Motor neuron (in vitro differentiated cells): Measurements from ENCODE around the gene FUS. TPM values are rescaled to one million over a fixed set of nuclear protein-coding genes. Genes with fewer than 3 reads are reported as not detected.

ENCODE experiments used
- ATAC-seq, 8 experiments: fragments of 200-7000 bp; cut with Tn5 transposase; replicated peaks in 6 of 8; 2 replicates each; pipeline ENCODE4 v1.8.0; 2021; ENCODE audit warnings: mild to moderate bottlenecking in 8 of 8, moderate library complexity in 8 of 8
- H3K27ac ChIP-seq, 2 donors: fragments of 250-450 bp; sonication (Bioruptor Pico); 2 replicates each; pipeline ENCODE4 v1.9.0; 2021; ENCODE audit warnings: antibody characterized with exemption in 2 of 2, mild to moderate bottlenecking in 2 of 2, moderate library complexity in 1 of 2
- H3K4me1 ChIP-seq, 2 donors: fragments of 250-450 bp; sonication (Bioruptor Pico); replicated peaks in 1 of 2; 2 replicates each; pipeline ENCODE4 v1.6.1; 2021; ENCODE audit warnings: antibody characterized with exemption in 2 of 2, mild to moderate bottlenecking in 2 of 2, moderate library complexity in 1 of 2
- H3K4me3 ChIP-seq, 5 donors: fragments of 250-450 bp; sonication (Bioruptor Pico); 2 replicates each; pipeline ENCODE4 v1.9.0; 2021; ENCODE audit warnings: antibody characterized with exemption in 5 of 5, mild to moderate bottlenecking in 5 of 5, moderate library complexity in 4 of 5
- WGBS, 10 experiments: fragments of 450-650 bp; shearing (Covaris generic); methylation state at CpG; one replicate each; pipeline ENCODE4 v1.0.0; 2022; 5-methylcytosine and 5-hydroxymethylcytosine counted together
- in situ Hi-C, 9 experiments: fragments of 400-800 bp; cut with MboI; loops; one replicate each; pipeline ENCODE4 v1.15.0; 2021; ENCODE audit warnings: low sequenced_read_pairs in 9 of 9, low pct_unique_long_range_greater_than_20kb in 2 of 9; ENCODE audit not compliant: unreplicated experiment in 9 of 9
- total RNA-seq, 8 experiments: library from RNA; unstranded; fragments of 300-600 nt; gene quantifications; 2 replicates each; pipeline versions ENCODE4 v1.2.3 to v1.2.4, GENCODE V29; 2022

The FUS gene
- total RNA-seq, 8 experiments from 2014 or later = 31.7 to 375 (median 75.1) TPM

GRCh38 chr16:31202414-31203375 is 22.8 kb downstream of the FUS start, which contains the start of gene PYCARD:
TSS of gene PYCARD (minus strand) at chr16:31202760. CDS start at chr16:31202690, 70 bp downstream.
- WGBS, 10 experiments = 6 to 100% (median 60%) methylated on average over 1 to 10 of the region's 69 CpGs; no CpG with 5 or more reads in 1 of the 10 experiments
- ATAC-seq = peak in 7 of 8 experiments; percentile 9 to 52 (median 36)
- Histone ChIP-seq H3K27ac (no peak within 1 kb of the TSS), H3K4me3 (no peak within 1 kb of the TSS), H3K4me1 (no peaks in the 10 kb centered on the region)
- in situ Hi-C loops = loop anchor here in 4 of 9 experiments (10.0 to 25.0 kb wide), 3 partner anchors 110 to 242 kb away; partner anchors contain the start of genes ZNF843 (in 3 of the 4) and COX6A2 (in 2 of the 4)

- Histone ChIP-seq H3K27ac (no peak overlapping the region), H3K4me1 (no peaks in the 10 kb centered on the region), H3K4me3 (no peak overlapping the region)
- in situ Hi-C loops = loop anchor here in 4 of 9 experiments (10.0 to 25.0 kb wide), 3 partner anchors 107 to 240 kb away; partner anchors contain the start of genes ZNF843 (in 3 of the 4) and COX6A2 (in 2 of the 4)
- 0 to 90% (median 71%) methylated on average over 1 to 7 of the region's 9 CpGs for WGBS, 10 experiments
- ATAC-seq = no peak
Observed at GRCh38 chr16:31204871-31205666, 25.1 kb downstream of the FUS start.

DNA sequence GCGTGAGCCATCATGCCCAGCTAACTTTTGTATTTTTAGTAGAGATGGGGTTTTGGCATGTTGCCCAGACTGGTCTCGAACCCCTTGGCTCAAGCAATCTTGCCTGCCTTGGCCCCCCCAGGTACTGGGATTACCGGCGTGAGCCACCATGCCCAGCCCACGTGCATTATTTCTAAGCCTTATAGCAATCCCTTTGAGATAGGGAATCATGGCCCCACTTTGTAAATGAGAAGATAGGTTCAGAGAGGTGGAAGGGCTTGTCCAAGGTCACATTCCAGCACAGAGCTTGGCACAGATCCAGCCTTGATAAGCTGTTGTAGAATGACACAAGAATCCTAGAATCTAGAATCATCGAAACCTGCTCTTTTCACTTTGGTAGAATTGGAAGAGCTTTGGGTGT is 26.8 kb downstream of the FUS start:
- 34 to 100% (median 67%) methylated on average over 1 to 5 of the region's 6 CpGs; no CpG with 5 or more reads in 2 of the 10 experiments for WGBS, 10 experiments
- H3K4me1 ChIP-seq = no peaks in the 10 kb centered on the region
- H3K27ac ChIP-seq = no peak overlapping the region
- H3K4me3 ChIP-seq = no peak overlapping the region
- ATAC-seq = no peak
- in situ Hi-C loops = loop anchor here in 4 of 9 experiments (10.0 to 25.0 kb wide), 3 partner anchors 106 to 238 kb away; partner anchors contain the start of genes ZNF843 (in 3 of the 4) and COX6A2 (in 2 of the 4)

DNA sequence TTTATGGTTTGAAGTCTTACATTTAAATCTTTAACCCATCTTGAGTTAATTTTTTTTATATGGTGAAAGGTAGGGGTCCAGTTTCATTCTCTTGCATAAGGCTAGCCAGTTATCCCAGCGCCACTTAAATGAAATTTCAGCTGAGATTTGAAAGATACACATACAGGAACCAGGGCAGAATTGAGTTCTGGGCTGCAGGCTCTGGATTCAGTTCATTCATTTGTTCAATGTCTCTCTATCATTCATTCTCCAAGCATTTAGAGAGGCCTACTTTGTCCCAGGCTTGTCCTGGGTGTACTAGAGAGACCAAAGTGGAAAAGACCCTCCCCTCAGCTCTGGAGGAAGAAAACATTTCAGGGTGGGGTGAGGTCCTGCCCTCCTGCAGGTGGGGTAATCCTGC is 33.4 kb downstream of the FUS start:
- H3K4me3 ChIP-seq = no peak overlapping the region
- no peak for ATAC-seq
- in situ Hi-C loops = loop anchor here in 3 of 9 experiments (25.0 kb wide), 2 partner anchors 99 to 224 kb away; partner anchors contain the start of genes COX6A2 (in 2 of the 3) and ZNF843 (in 2 of the 3)
- 33 to 100% (median 86%) methylated on average over 1 of the region's 1 CpG; no CpG with 5 or more reads in 1 of the 10 experiments for WGBS, 10 experiments
- H3K27ac ChIP-seq = no peak overlapping the region
- peaks cover 16 to 22% of the 10 kb centered on the region in 2 donors for H3K4me1 ChIP-seq

DNA sequence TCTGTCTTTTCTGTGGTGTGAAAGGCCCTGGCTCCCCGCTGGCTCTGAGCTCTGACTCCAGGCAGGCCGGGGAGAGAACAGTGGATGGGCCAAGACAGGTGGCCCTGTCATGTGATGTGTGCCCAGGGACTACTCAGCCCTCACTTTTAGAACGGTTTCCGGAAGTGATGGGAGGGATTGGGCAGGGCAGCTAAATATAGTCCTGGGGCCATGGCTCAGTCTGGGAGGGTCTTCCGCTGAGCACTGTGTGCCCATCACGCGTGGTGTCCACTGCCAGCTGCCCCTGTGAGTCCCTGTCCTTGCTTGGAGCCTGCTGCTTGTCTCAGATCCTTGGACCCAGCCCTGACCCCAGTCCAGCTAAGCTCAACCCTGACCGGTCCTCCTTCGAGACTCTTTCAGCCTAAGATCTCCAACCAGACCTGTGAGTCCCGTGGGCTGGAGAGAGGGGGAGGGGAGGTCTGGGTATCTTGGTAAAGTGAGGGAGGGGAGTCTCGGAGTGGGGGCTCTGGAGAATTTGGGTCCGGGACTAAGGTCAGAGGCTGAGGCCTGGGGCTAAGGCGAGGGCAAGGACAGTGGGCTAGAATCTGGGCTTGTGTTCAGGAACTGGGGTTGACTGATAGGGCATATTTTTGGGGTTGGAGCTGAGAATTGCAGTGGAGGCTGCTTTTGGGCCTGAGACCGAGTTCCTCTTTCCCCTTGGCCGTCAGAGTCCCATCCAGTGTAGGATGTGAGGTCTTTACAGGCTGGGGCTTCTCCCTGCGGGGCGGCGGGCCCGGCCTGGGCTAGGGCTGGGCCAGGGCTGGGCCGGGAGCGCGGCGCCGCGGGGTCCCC is 34.2 kb downstream of the FUS start, which contains the start of gene TRIM72:
TSS of gene TRIM72 (plus strand) at position 243 of the 831 bp plus-strand sequence. CDS start 620 bp downstream, outside the sequence.
- no peak within 1 kb of the TSS for H3K27ac ChIP-seq
- in situ Hi-C loops = loop anchor here in 3 of 9 experiments (25.0 kb wide), 2 partner anchors 98 to 223 kb away; partner anchors contain the start of genes COX6A2 (in 2 of the 3) and ZNF843 (in 2 of the 3)
- 40 to 100% (median 63%) methylated on average over 1 to 6 of the region's 25 CpGs; no CpG with 5 or more reads in 4 of the 10 experiments for WGBS, 10 experiments
- ATAC-seq = peak in 1 of 8 experiments; percentile 3
- H3K4me3 ChIP-seq = peak within 1 kb of the TSS; percentile 3 to 26 (median 18)
- peaks cover 16 to 22% of the 10 kb centered on the region in 2 donors for H3K4me1 ChIP-seq

DNA sequence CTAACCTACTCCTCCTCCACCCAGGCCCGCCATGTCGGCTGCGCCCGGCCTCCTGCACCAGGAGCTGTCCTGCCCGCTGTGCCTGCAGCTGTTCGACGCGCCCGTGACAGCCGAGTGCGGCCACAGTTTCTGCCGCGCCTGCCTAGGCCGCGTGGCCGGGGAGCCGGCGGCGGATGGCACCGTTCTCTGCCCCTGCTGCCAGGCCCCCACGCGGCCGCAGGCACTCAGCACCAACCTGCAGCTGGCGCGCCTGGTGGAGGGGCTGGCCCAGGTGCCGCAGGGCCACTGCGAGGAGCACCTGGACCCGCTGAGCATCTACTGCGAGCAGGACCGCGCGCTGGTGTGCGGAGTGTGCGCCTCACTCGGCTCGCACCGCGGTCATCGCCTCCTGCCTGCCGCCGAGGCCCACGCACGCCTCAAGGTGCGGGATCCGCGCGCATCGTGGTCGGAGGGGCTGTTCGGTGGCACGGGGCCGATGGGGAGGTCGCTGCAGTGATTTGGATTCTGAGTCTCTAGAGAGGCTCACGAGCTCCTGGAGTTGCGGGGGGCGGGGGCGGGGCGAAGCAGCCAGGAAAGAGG is 34.9 kb downstream of the FUS start:
- H3K27ac ChIP-seq = no peak overlapping the region
- peak overlapping the region; percentile 3 to 26 (median 18) for H3K4me3 ChIP-seq
- H3K4me1 ChIP-seq = peaks cover 16 to 22% of the 10 kb centered on the region in 2 donors
- in situ Hi-C loops = loop anchor here in 3 of 9 experiments (25.0 kb wide), 2 partner anchors 98 to 223 kb away; partner anchors contain the start of genes COX6A2 (in 2 of the 3) and ZNF843 (in 2 of the 3)
- 11 to 22% methylated on average over 9 to 13 of the region's 58 CpGs; no CpG with 5 or more reads in 8 of the 10 experiments for WGBS, 10 experiments
- peak; percentile 6 to 55 (median 48) for ATAC-seq

GRCh38 chr16:31215287-31216162 is 35.6 kb downstream of the FUS start:
- Histone ChIP-seq H3K4me3 (peak overlapping the region; percentile 3 to 26 (median 18)), H3K4me1 (peaks cover 16 to 22% of the 10 kb centered on the region in 2 donors), H3K27ac (no peak overlapping the region)
- WGBS, 10 experiments = 3 to 7% (median 3%) methylated on average over 3 to 10 of the region's 63 CpGs; no CpG with 5 or more reads in 7 of the 10 experiments
- peak; percentile 71 to 95 (median 80) for ATAC-seq
- in situ Hi-C loops = loop anchor here in 3 of 9 experiments (25.0 kb wide), 2 partner anchors 97 to 222 kb away; partner anchors contain the start of genes COX6A2 (in 2 of the 3) and ZNF843 (in 2 of the 3)

GRCh38 chr16:31216422-31217135 is 36.6 kb downstream of the FUS start, which contains the start of gene PYDC1:
TSS of gene PYDC1 (minus strand) at chr16:31217135. CDS start at chr16:31217028, 107 bp downstream.
- ATAC-seq = peak in 5 of 8 experiments; percentile 7 to 36 (median 23)
- peak within 1 kb of the TSS in 4 of 5 donors; percentile 1 to 24 (median 8) for H3K4me3 ChIP-seq
- H3K4me1 ChIP-seq = peaks cover 16 to 22% of the 10 kb centered on the region in 2 donors
- no peak within 1 kb of the TSS for H3K27ac ChIP-seq
- in situ Hi-C loops = loop anchor here in 3 of 9 experiments (25.0 kb wide), 2 partner anchors 96 to 221 kb away; partner anchors contain the start of genes COX6A2 (in 2 of the 3) and ZNF843 (in 2 of the 3)
- WGBS, 10 experiments = 0 to 15% (median 4%) methylated on average over 2 to 23 of the region's 52 CpGs; no CpG with 5 or more reads in 3 of the 10 experiments

DNA sequence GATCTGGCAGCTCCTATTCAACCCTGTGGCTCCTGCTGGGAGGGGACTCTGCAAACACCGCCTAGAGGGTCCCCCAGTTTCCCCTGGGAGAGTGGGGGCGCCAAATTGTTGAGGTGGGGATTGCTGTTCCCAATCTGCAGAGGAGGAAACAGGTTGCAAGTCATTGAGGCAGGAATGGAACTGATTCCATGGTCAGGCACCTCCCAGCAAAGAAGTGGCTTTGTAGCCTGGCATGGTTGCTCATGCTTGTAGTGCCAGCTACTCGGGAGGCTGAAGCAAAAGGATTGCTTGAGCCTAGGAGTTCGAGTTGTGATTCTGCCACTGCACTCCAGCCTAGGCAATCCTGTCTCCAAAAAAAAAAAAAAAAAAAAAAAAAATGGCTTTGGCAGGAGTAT is 37.2 kb downstream of the FUS start:
- Histone ChIP-seq H3K27ac (no peak overlapping the region), H3K4me1 (peaks cover 16 to 22% of the 10 kb centered on the region in 2 donors), H3K4me3 (no peak overlapping the region)
- WGBS, 10 experiments = 10 to 67% (median 20%) methylated on average over 1 to 4 of the region's 4 CpGs; no CpG with 5 or more reads in 4 of the 10 experiments
- ATAC-seq = no peak
- in situ Hi-C loops = loop anchor here in 3 of 9 experiments (25.0 kb wide), 2 partner anchors 95 to 220 kb away; partner anchors contain the start of genes COX6A2 (in 2 of the 3) and ZNF843 (in 2 of the 3)
